ENCODE results near the gene NKD1. TPM values are rescaled to one million over a fixed set of nuclear protein-coding genes. Genes with fewer than 3 reads are reported as not detected.

NKD1 gene
- total RNA-seq, 1 experiment from 2014 or later: 11.4 TPM

- TF ChIP-seq CBX3 (IDR thresholded peaks at IDR 0.05; ENCODE audit: low read depth) (no peak), POLR2AphosphoS5 (IDR thresholded peaks at IDR 0.05; ENCODE audit: low read depth, low read length) (no peak), ZNF274 (IDR thresholded peaks at IDR 0.05; ENCODE audit: low read depth, low read length) (no peak), ZFX (IDR thresholded peaks at IDR 0.05) (no peak), EGR1 (IDR thresholded peaks at IDR 0.05; ENCODE audit: low read depth) (no peak), MAX (IDR thresholded peaks at IDR 0.05) (no peak), FOSL1 (IDR thresholded peaks at IDR 0.05; ENCODE audit: low read depth) (no peak), SRF (IDR thresholded peaks at IDR 0.05; ENCODE audit: low read depth) (no peak), CTCF (IDR thresholded peaks at IDR 0.05 in 2 of 3, conservative IDR thresholded peaks at IDR 0.05 in 1 of 3; ENCODE audit: borderline replicate concordance in 1 of 3, insufficient read depth in 1 of 3, low read depth in 2 of 3, low read length in 2 of 3) (no peak)
These were observed 60.9 kb downstream of the NKD1 start (continued) for GRCh38 chr16:50609049-50609448.

GRCh38 chr16:50609471-50609870, 61.3 kb downstream of the NKD1 start:
- Histone ChIP-seq H2AFZ (ENCODE audit: low read depth, low read length, poor library complexity, severe bottlenecking) (no peak overlapping the region), H3K36me3 (ENCODE audit: control insufficient read depth in 1 of 2, insufficient read depth in 2 of 2, low read length in 2 of 2) (no peaks in the 10 kb centered on the region), H3K27ac (ENCODE audit: low read depth, low read length) (no peak overlapping the region), H3K9ac (ENCODE audit: low read length) (no peak overlapping the region), H3K9me3 (ENCODE audit: control insufficient read depth in 1 of 2, insufficient read depth in 1 of 2, low read depth in 1 of 2, low read length in 2 of 2) (no peaks in the 10 kb centered on the region), H3K79me2 (ENCODE audit: insufficient read depth, low read length) (no peaks in the 10 kb centered on the region), H3K4me1 (ENCODE audit: control insufficient read depth in 1 of 2, insufficient read depth in 2 of 2, low read length in 2 of 2) (peaks cover 2 to 13% of the 10 kb centered on the region in 2 experiments; a peak in 3 of 4 replicates), H4K20me1 (ENCODE audit: insufficient read depth) (no peaks in the 10 kb centered on the region), H3K27me3 (ENCODE audit: insufficient read depth, low read length) (no peaks in the 10 kb centered on the region), H3K9me2 (ENCODE audit: insufficient read depth) (no peaks in the 10 kb centered on the region), H3K4me3 (replicated peaks in 1 of 2; ENCODE audit: low read depth in 1 of 2, low read length in 2 of 2) (no peak overlapping the region), H3K4me2 (ENCODE audit: low read length) (no peak overlapping the region)
- intact Hi-C loops (cut with micrococcal nuclease): no loop called here
- ChIA-PET POLR2A (no interaction called here), RAD21 (ENCODE audit: low non-redundant PET in 1 of 2, low total read pairs in 2 of 2, uncharacterized antibody in 2 of 2, unreplicated experiment in 2 of 2) (no interaction called here), CTCF (interaction anchor here (2.8 kb wide), 1 partner anchor 197 kb away, joined by 6 read pairs; no protein-coding TSS in a partner anchor)
- DNase-seq (ENCODE audit: low read depth, low spot score) (no peak), ATAC-seq (no peak)
- TF ChIP-seq SP1 (IDR thresholded peaks at IDR 0.05; ENCODE audit: low read depth) (no peak), REST (IDR thresholded peaks at IDR 0.05; ENCODE audit: low read depth) (no peak), SRF (IDR thresholded peaks at IDR 0.05; ENCODE audit: low read depth) (no peak), SIN3A (IDR thresholded peaks at IDR 0.05; ENCODE audit: low read depth) (no peak), POLR2A (IDR thresholded peaks at IDR 0.05; ENCODE audit: borderline replicate concordance, extremely low read depth, insufficient read depth, insufficient read length) (no peak), FOSL1 (IDR thresholded peaks at IDR 0.05; ENCODE audit: low read depth) (no peak), CTCF (IDR thresholded peaks at IDR 0.05 in 2 of 3, conservative IDR thresholded peaks at IDR 0.05 in 1 of 3; ENCODE audit: borderline replicate concordance in 1 of 3, insufficient read depth in 1 of 3, low read depth in 2 of 3, low read length in 2 of 3) (no peak), RAD21 (IDR thresholded peaks at IDR 0.05; ENCODE audit: low read depth) (no peak), MAX (IDR thresholded peaks at IDR 0.05) (no peak)
- no TSS peak for BruUV-seq (replicated peaks)
